HG03521 (cell line): ENCODE results near the gene NRM.

Source experiments
- ATAC-seq: cut with Tn5 transposase; IDR thresholded peaks from one replicate; pipeline ENCODE4 v1.9.1; 2021; ENCODE audit warnings: mild to moderate bottlenecking, moderate library complexity; ENCODE audit not compliant: unreplicated experiment

The NRM gene

GRCh38 chr6:30689985-30690384 lies 799 bp downstream of the NRM start:
- ATAC-seq: no peak

- no peak for ATAC-seq
Observed at GRCh38 chr6:30689022-30689865, 1.5 kb downstream of the NRM start.

GRCh38 chr6:30688569-30688968 lies 2.2 kb downstream of the NRM start:
- ATAC-seq: no peak

GRCh38 chr6:30687659-30688431 lies 2.9 kb downstream of the NRM start:
- ATAC-seq: no peak

- ATAC-seq: peak; percentile 46
Observed at GRCh38 chr6:30686908-30687658, 3.7 kb downstream of the NRM start.

GRCh38 chr6:30686009-30686907 lies 4.5 kb downstream of the NRM start, which contains the start of gene PPP1R18:
PPP1R18 (minus strand) TSS chr6:30686645; CDS start chr6:30686018, 627 bp downstream.
- ATAC-seq: no peak

GRCh38 chr6:30685157-30686008 lies 5.4 kb downstream of the NRM start:
- ATAC-seq: no peak

GRCh38 chr6:30684386-30685156 lies 6.2 kb downstream of the NRM start:
- no peak for ATAC-seq

GRCh38 chr6:30683980-30684338 lies 6.8 kb downstream of the NRM start:
- ATAC-seq: no peak

GRCh38 chr6:30683183-30683979 lies 7.4 kb downstream of the NRM start:
- ATAC-seq: no peak

GRCh38 chr6:30682143-30683117 lies 8.4 kb downstream of the NRM start:
- peak; percentile 31 for ATAC-seq

GRCh38 chr6:30681766-30682142 lies 9.0 kb downstream of the NRM start:
- no peak for ATAC-seq

- no peak for ATAC-seq
Observed at GRCh38 chr6:30679765-30680535, 10.8 kb downstream of the NRM start.

GRCh38 chr6:30678964-30679726 lies 11.6 kb downstream of the NRM start:
- no peak for ATAC-seq

GRCh38 chr6:30676660-30677285 lies 14.0 kb downstream of the NRM start:
- no peak for ATAC-seq
